ENCODE measurements around the gene TSHZ2.

GRCh38 chr20:53070224-53070623 is 98.1 kb downstream of the TSHZ2 start:
- no peak for TF ChIP-seq CTCF (IDR thresholded peaks at IDR 0.05 in 4 of 5, conservative IDR thresholded peaks at IDR 0.05 in 1 of 5)
- no peak for TF ChIP-seq POLR2A (IDR thresholded peaks at IDR 0.05)
